ENCODE results near the gene CLDN10.

DNA sequence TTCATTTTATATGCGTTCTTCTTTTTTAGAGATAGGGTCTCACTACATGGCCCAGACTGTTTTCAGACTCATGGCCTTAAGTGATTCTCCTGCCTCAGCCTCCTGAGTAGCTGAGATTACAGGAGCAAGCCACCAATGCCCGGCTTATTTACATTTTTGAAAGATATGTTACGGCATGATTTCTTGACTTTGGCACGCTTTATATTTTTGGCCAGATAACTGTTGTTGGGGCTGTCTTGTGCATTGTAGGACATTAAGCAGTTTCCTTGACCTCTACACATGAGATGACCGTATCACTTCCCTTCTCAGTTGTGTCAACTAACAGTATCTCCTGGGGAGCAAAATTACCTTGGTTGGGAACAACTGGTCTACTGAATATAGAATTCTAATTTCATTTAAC lies 28.9 kb upstream of the CLDN10 start:
- TF ChIP-seq POLR2A (IDR thresholded peaks at IDR 0.05; ENCODE audit: control extremely low read depth in 1 of 2, low read depth in 2 of 2, low read length in 2 of 2) (no peak), TAF1 (IDR thresholded peaks at IDR 0.05; ENCODE audit: low read depth, low read length) (no peak), RBBP5 (IDR thresholded peaks at IDR 0.05; ENCODE audit: borderline replicate concordance, low read depth, low read length) (no peak), POLR2AphosphoS5 (IDR thresholded peaks at IDR 0.05; ENCODE audit: low read depth, low read length) (no peak)
- TF ChIP-seq, protein P1, sequence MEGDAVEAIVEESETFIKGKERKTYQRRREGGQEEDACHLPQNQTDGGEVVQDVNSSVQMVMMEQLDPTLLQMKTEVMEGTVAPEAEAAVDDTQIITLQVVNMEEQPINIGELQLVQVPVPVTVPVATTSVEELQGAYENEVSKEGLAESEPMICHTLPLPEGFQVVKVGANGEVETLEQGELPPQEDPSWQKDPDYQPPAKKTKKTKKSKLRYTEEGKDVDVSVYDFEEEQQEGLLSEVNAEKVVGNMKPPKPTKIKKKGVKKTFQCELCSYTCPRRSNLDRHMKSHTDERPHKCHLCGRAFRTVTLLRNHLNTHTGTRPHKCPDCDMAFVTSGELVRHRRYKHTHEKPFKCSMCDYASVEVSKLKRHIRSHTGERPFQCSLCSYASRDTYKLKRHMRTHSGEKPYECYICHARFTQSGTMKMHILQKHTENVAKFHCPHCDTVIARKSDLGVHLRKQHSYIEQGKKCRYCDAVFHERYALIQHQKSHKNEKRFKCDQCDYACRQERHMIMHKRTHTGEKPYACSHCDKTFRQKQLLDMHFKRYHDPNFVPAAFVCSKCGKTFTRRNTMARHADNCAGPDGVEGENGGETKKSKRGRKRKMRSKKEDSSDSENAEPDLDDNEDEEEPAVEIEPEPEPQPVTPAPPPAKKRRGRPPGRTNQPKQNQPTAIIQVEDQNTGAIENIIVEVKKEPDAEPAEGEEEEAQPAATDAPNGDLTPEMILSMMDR (IDR thresholded peaks at IDR 0.05; ENCODE audit: control extremely low read depth in 1 of 3, insufficient read depth in 1 of 3, low read depth in 1 of 3, low read length in 3 of 3), result no peak
